GM12878 (cell line): ENCODE data around the gene PTPRF. TPM values are rescaled to one million over a fixed set of nuclear protein-coding genes. Genes with fewer than 3 reads are reported as not detected.

Experiments used
- ATAC-seq: fragments of 200-7000 bp; cut with Tn5 transposase; 3 replicates; pipeline ENCODE4 v1.9.1; 2020; ENCODE audit warnings: mild to moderate bottlenecking, moderate library complexity
- BruUV-seq: library from RNA; stranded (reverse); fragments of 400-500 nt; replicated peaks from 2 replicates; lab custom pipeline; 2021; lab: Mats Ljungman, UMichigan
- CTCF ChIA-PET: fragments of 300-600 bp; sonication (Branson Sonifier 250); formaldehyde crosslinking; extraction: SDS; loops from one replicate; lab custom pipeline; 2021; ENCODE audit warnings: inconsistent platforms; lab: Yijun Ruan, JAX
- POLR2A ChIA-PET: fragments of 350-600 bp; formaldehyde crosslinking; extraction: SDS; loops from one replicate; lab custom pipeline; 2021; ENCODE audit warnings: inconsistent platforms; lab: Charles Lee
- RAD21 ChIA-PET: fragments of 300-600 bp; sonication (Branson Sonifier 250); formaldehyde crosslinking; loops from one replicate; lab custom pipeline; 2023; ENCODE audit warnings: antibody characterized with exemption; ENCODE audit not compliant: unreplicated experiment; lab: Charles Lee
- SMC1A ChIA-PET: fragments of 300-600 bp; sonication (Branson Sonifier 250); formaldehyde crosslinking; loops from one replicate; lab custom pipeline; 2023; ENCODE audit not compliant: unreplicated experiment, uncharacterized antibody; lab: Charles Lee
- DNase-seq: peaks from one replicate; pipeline ENCODE4 v3.0.0-alpha.2; 2011; ENCODE audit warnings: low read depth, low spot score
- FAIRE-seq: peaks from 3 replicates; lab custom pipeline; 2011; peaks lifted over from hg19 to GRCh38; lab: Jason Lieb, UNC
- H2AFZ ChIP-seq: 2 replicates; pipeline ENCODE4 v1.6.0; 2011; ENCODE audit warnings: low read depth, low read length, control low read depth; ENCODE audit not compliant: control insufficient read depth
- H3K27ac ChIP-seq: 2 replicates; pipeline ENCODE4 v1.5.1; 2011; ENCODE audit warnings: control low read depth; ENCODE audit not compliant: control insufficient read depth, insufficient read depth
- H3K27me3 ChIP-seq, 2 experiments: replicated peaks in 1 of 2; 2 replicates each; pipeline versions ENCODE4 v1.6.0 to v1.6.1; 2011; ENCODE audit warnings: low read length in 1 of 2; ENCODE audit not compliant: control insufficient read depth in 2 of 2, insufficient read depth in 2 of 2
- H3K36me3 ChIP-seq, 2 experiments: 2 replicates each; pipeline ENCODE4 v1.5.1; 2011; ENCODE audit warnings: low read length in 1 of 2; ENCODE audit not compliant: control insufficient read depth in 2 of 2, insufficient read depth in 2 of 2
- H3K4me1 ChIP-seq: 2 replicates; pipeline ENCODE4 v1.6.1; 2011; ENCODE audit warnings: mild to moderate bottlenecking, low read length, moderate library complexity, mixed read lengths; ENCODE audit not compliant: control insufficient read depth, insufficient read depth
- H3K4me2 ChIP-seq: 2 replicates; pipeline ENCODE4 v1.6.0; 2011; ENCODE audit warnings: control low read depth; ENCODE audit not compliant: control insufficient read depth, insufficient read depth
- H3K4me3 ChIP-seq: fragments of 200-600 bp; sonication (generic); 2 replicates; pipeline ENCODE4 v1.5.1; 2016
- H3K79me2 ChIP-seq: 2 replicates; pipeline ENCODE4 v1.6.0; 2011; ENCODE audit warnings: low read length; ENCODE audit not compliant: control insufficient read depth, insufficient read depth
- H3K9ac ChIP-seq: 2 replicates; pipeline ENCODE4 v1.8.0; 2011; ENCODE audit warnings: low read length, control low read depth, mixed read lengths; ENCODE audit not compliant: control insufficient read depth, insufficient read depth
- H3K9me3 ChIP-seq: replicated peaks from 3 replicates; pipeline ENCODE4 v1.5.1; 2011; ENCODE audit warnings: mild to moderate bottlenecking, low read length; ENCODE audit not compliant: control insufficient read depth, insufficient read depth
- H4K20me1 ChIP-seq: 2 replicates; pipeline ENCODE4 v1.6.0; 2011; ENCODE audit not compliant: control insufficient read depth, insufficient read depth
- BACH1 ChIP-seq: fragments of 450-650 bp; IDR thresholded peaks from 2 replicates; pipeline ENCODE4 v1.6.1; 2017; ENCODE audit warnings: mild to moderate bottlenecking, borderline replicate concordance
- CEBPB ChIP-seq, 2 experiments: fragments of 150-350 bp in 1 of 2; IDR thresholded peaks; 2 replicates each; pipeline ENCODE4 v1.6.1; 2012 to 2014; ENCODE audit warnings: low read depth in 2 of 2, low read length in 2 of 2, borderline replicate concordance in 1 of 2, inconsistent platforms in 1 of 2
- ETV6 ChIP-seq, 2 experiments: fragments of 450-650 bp in 1 of 2; IDR thresholded peaks in 1 of 2; conservative IDR thresholded peaks in 1 of 2; 2 replicates each; pipeline ENCODE4 v1.6.1; 2014; ENCODE audit warnings: antibody characterized with exemption in 1 of 2, borderline replicate concordance in 1 of 2, low read depth in 1 of 2, mild to moderate bottlenecking in 1 of 2, moderate library complexity in 1 of 2
- EZH2 ChIP-seq: IDR thresholded peaks from 2 replicates; pipeline ENCODE4 v1.6.1; 2012; ENCODE audit warnings: low read depth, mild to moderate bottlenecking, control low read depth, inconsistent platforms, low read length, borderline replicate concordance; ENCODE audit not compliant: control insufficient read depth
- HCFC1 ChIP-seq: fragments of 150-350 bp; IDR thresholded peaks from 2 replicates; pipeline ENCODE4 v1.6.1; 2014; ENCODE audit warnings: low read length
- IKZF2 ChIP-seq, 2 experiments: fragments of 450-650 bp; IDR thresholded peaks; 2 replicates each; pipeline ENCODE4 v1.6.1; 2017; ENCODE audit warnings: mild to moderate bottlenecking in 2 of 2, moderate library complexity in 2 of 2
- NFIC ChIP-seq: IDR thresholded peaks from 2 replicates; pipeline ENCODE4 v1.6.1; 2012; ENCODE audit warnings: low read depth, mild to moderate bottlenecking, inconsistent platforms, low read length, moderate library complexity
- NRF1 ChIP-seq: conservative IDR thresholded peaks from 2 replicates; pipeline ENCODE4 v1.6.1; 2011; ENCODE audit warnings: mild to moderate bottlenecking, low read depth, low read length, improper control_type of control experiment
- POLR2A ChIP-seq: IDR thresholded peaks from 2 replicates; pipeline ENCODE4 v1.6.1; 2011; ENCODE audit warnings: low read depth, mild to moderate bottlenecking, low read length
- POLR2AphosphoS2 ChIP-seq: IDR thresholded peaks from 2 replicates; pipeline ENCODE4 v1.6.1; 2011; ENCODE audit warnings: low read depth, mild to moderate bottlenecking, low read length, improper control_type of control experiment, moderate library complexity
- STAT1 ChIP-seq: fragments of 450-650 bp; conservative IDR thresholded peaks from 2 replicates; pipeline ENCODE4 v1.6.1; 2014; ENCODE audit warnings: antibody characterized with exemption, mild to moderate bottlenecking
- TAF1 ChIP-seq: IDR thresholded peaks from 2 replicates; pipeline ENCODE4 v1.6.1; 2011; ENCODE audit warnings: mild to moderate bottlenecking, low read depth, low read length, borderline replicate concordance
- TARDBP ChIP-seq: IDR thresholded peaks from 2 replicates; pipeline ENCODE4 v1.6.1; 2016; ENCODE audit warnings: borderline replicate concordance
- TCF12 ChIP-seq: IDR thresholded peaks from 2 replicates; pipeline ENCODE4 v1.6.1; 2011; ENCODE audit warnings: low read depth, mild to moderate bottlenecking, low read length
- ZNF217 ChIP-seq: fragments of 450-650 bp; IDR thresholded peaks from 2 replicates; pipeline ENCODE4 v1.6.1; 2017; ENCODE audit warnings: antibody characterized with exemption, mild to moderate bottlenecking
- ZZZ3 ChIP-seq: IDR thresholded peaks from 2 replicates; pipeline ENCODE4 v1.6.1; 2011; ENCODE audit warnings: low read depth; ENCODE audit not compliant: control insufficient read depth, insufficient read length
- WGBS: methylation state at CpG from one replicate; pipeline ENCODE4 v1.1.6; 2016; ENCODE audit warnings: low lambda C conversion rate; ENCODE audit not compliant: insufficient replicate concordance, insufficient coverage; ENCODE audit errors: missing lambda C conversion rate; 5-methylcytosine and 5-hydroxymethylcytosine counted together
- in situ Hi-C: fragments of 300-500 bp; cut with MboI; formaldehyde crosslinking; loops from 9 replicates; pipeline ENCODE4 v1.14.3; 2018; ENCODE audit warnings: mixed read lengths
- intact Hi-C: fragments of 100-400 bp; cut with micrococcal nuclease; formaldehyde crosslinking; loops from one replicate; pipeline ENCODE4 v1.14.2; 2022; ENCODE audit not compliant: unreplicated experiment
- polyA plus RNA-seq, 11 experiments: library from polyadenylated mRNA; depleted of rRNA in 4 of 11; unstranded in 6 of 11; stranded (reverse) in 5 of 11; fragments of >200 nt; fragmentation: Nextera tagmentation in 4 of 11; fragmentation: Illumina TruSeq in 1 of 11; extraction: Ambion mirVana in 4 of 11; extraction: Trizol in 1 of 11; gene quantifications; 1 replicate in 1 of 11; 2 replicates in 10 of 11; pipeline versions ENCODE4 v1.2.1 to v1.2.3, GENCODE V29; 2011 to 2016; ENCODE audit warnings: inconsistent platforms in 2 of 11, missing spikeins in 2 of 11, low read depth in 1 of 11
- total RNA-seq, 4 experiments: library from RNA; depleted of rRNA in 3 of 4; stranded (reverse); fragments of >200 nt in 3 of 4; fragmentation: Illumina TruSeq in 1 of 4; extraction: Trizol in 1 of 4; gene quantifications; 2 replicates each; pipeline versions ENCODE4 v1.2.1 to v1.2.3, GENCODE V29; 2013 to 2021
- TF ChIP-seq, protein P1 (sequence below): fragments of 150-350 bp; IDR thresholded peaks from 2 replicates; pipeline ENCODE4 v1.6.1; 2016; ENCODE audit warnings: low read depth, low read length
- TF ChIP-seq, protein P2 (sequence below): fragments of 450-650 bp; formaldehyde crosslinking; IDR thresholded peaks from 2 replicates; pipeline ENCODE4 v1.4.0; 2020; ENCODE audit warnings: mild to moderate bottlenecking, moderate library complexity
- TF ChIP-seq, protein P3 (sequence below): IDR thresholded peaks from 2 replicates; pipeline ENCODE4 v1.6.1; 2012; ENCODE audit warnings: low read depth, low read length, improper control_type of control experiment

PTPRF gene
- total and polyA plus RNA-seq, 10 of the 15 experiments (the other 5 are each of a cell fraction or from before 2014, with no cell fraction given): 0.04 to 2.6 (median 0.32) TPM

DNA sequence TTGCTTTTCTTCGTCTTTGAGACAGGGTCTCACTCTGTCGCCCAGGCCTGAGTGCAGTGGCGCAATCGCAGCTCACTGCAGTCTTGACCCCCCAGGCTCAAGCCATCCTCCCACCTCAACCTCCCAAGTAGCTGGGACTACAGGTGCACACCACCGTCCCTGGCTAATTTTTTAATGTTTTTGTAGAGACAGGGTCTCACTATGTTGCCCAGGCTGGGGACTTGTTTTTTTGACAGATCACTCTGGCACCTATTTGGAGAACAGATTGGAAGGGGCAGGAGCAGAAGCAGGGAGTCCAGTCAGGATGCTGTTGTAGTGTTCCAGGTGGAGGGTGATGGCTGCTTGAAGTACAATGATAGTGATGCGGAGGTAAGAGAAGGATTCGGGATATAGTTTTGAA lies 106.6 kb downstream of the PTPRF start:
- intact Hi-C loops: no loop called here
- H3K9me3 ChIP-seq: no peaks in the 10 kb centered on the region
- no peak overlapping the region for H3K9ac ChIP-seq
- ChIA-PET RAD21 (interaction anchor here (1.4 kb wide), 1 partner anchor 127 kb away, joined by 3 read pairs; no protein-coding TSS in a partner anchor), POLR2A (no interaction called here), CTCF (interaction anchor here (1.2 kb wide), 1 partner anchor 16 kb away, joined by 4 read pairs; no protein-coding TSS in a partner anchor), SMC1A (no interaction called here)
- no peak for DNase-seq
- ATAC-seq: no peak
- BruUV-seq: no TSS peak
- no peak for FAIRE-seq
- H3K36me3 ChIP-seq: no peaks in the 10 kb centered on the region
- in situ Hi-C loops: no loop called here
- H3K4me2 ChIP-seq: no peak overlapping the region
- no peak overlapping the region for H2AFZ ChIP-seq
- no peaks in the 10 kb centered on the region for H4K20me1 ChIP-seq
- TF ChIP-seq TARDBP (no peak), NRF1 (no peak), CEBPB (IDR thresholded peaks at IDR 0.05; ENCODE audit: borderline replicate concordance in 1 of 2, low read depth in 2 of 2, low read length in 2 of 2) (no peak), ZZZ3 (no peak), TCF12 (no peak), NFIC (no peak), HCFC1 (no peak), IKZF2 (IDR thresholded peaks at IDR 0.05) (no peak), TAF1 (no peak), STAT1 (no peak), POLR2AphosphoS2 (no peak), BACH1 (no peak), ETV6 (conservative IDR thresholded peaks at IDR 0.05 in 1 of 2, IDR thresholded peaks at IDR 0.05 in 1 of 2; ENCODE audit: borderline replicate concordance in 1 of 2, low read depth in 1 of 2) (no peak), ZNF217 (no peak), POLR2A (no peak), EZH2 (no peak)
- TF ChIP-seq, protein P1, sequence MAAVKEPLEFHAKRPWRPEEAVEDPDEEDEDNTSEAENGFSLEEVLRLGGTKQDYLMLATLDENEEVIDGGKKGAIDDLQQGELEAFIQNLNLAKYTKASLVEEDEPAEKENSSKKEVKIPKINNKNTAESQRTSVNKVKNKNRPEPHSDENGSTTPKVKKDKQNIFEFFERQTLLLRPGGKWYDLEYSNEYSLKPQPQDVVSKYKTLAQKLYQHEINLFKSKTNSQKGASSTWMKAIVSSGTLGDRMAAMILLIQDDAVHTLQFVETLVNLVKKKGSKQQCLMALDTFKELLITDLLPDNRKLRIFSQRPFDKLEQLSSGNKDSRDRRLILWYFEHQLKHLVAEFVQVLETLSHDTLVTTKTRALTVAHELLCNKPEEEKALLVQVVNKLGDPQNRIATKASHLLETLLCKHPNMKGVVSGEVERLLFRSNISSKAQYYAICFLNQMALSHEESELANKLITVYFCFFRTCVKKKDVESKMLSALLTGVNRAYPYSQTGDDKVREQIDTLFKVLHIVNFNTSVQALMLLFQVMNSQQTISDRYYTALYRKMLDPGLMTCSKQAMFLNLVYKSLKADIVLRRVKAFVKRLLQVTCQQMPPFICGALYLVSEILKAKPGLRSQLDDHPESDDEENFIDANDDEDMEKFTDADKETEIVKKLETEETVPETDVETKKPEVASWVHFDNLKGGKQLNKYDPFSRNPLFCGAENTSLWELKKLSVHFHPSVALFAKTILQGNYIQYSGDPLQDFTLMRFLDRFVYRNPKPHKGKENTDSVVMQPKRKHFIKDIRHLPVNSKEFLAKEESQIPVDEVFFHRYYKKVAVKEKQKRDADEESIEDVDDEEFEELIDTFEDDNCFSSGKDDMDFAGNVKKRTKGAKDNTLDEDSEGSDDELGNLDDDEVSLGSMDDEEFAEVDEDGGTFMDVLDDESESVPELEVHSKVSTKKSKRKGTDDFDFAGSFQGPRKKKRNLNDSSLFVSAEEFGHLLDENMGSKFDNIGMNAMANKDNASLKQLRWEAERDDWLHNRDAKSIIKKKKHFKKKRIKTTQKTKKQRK: no peak
- TF ChIP-seq, protein P2, sequence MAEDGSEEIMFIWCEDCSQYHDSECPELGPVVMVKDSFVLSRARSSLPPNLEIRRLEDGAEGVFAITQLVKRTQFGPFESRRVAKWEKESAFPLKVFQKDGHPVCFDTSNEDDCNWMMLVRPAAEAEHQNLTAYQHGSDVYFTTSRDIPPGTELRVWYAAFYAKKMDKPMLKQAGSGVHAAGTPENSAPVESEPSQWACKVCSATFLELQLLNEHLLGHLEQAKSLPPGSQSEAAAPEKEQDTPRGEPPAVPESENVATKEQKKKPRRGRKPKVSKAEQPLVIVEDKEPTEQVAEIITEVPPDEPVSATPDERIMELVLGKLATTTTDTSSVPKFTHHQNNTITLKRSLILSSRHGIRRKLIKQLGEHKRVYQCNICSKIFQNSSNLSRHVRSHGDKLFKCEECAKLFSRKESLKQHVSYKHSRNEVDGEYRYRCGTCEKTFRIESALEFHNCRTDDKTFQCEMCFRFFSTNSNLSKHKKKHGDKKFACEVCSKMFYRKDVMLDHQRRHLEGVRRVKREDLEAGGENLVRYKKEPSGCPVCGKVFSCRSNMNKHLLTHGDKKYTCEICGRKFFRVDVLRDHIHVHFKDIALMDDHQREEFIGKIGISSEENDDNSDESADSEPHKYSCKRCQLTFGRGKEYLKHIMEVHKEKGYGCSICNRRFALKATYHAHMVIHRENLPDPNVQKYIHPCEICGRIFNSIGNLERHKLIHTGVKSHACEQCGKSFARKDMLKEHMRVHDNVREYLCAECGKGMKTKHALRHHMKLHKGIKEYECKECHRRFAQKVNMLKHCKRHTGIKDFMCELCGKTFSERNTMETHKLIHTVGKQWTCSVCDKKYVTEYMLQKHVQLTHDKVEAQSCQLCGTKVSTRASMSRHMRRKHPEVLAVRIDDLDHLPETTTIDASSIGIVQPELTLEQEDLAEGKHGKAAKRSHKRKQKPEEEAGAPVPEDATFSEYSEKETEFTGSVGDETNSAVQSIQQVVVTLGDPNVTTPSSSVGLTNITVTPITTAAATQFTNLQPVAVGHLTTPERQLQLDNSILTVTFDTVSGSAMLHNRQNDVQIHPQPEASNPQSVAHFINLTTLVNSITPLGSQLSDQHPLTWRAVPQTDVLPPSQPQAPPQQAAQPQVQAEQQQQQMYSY (CRISPR knock-in tag): no peak
- TF ChIP-seq, protein P3, sequence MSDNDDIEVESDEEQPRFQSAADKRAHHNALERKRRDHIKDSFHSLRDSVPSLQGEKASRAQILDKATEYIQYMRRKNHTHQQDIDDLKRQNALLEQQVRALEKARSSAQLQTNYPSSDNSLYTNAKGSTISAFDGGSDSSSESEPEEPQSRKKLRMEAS: no peak
- H3K79me2 ChIP-seq: no peaks in the 10 kb centered on the region
- H3K4me3 ChIP-seq: no peak overlapping the region
- 81% methylated on average over 7 of the region's 7 CpGs for WGBS
- H3K4me1 ChIP-seq: no peaks in the 10 kb centered on the region
- no peak overlapping the region for H3K27ac ChIP-seq
- no peaks in the 10 kb centered on the region for H3K27me3 ChIP-seq
